ENCODE measurements around the gene ST6GALNAC2.
"Not testable (repeated sequence)": the region's sequence is repeated elsewhere in the genome, so short reads cannot be mapped to it uniquely, and the experiment has no call there.

The ST6GALNAC2 gene

GRCh38 chr17:76569607-76570279 is 15.9 kb downstream of the ST6GALNAC2 start:
- no peak for DNase-seq

GRCh38 chr17:76568811-76569221 is 16.8 kb downstream of the ST6GALNAC2 start:
- no peak for DNase-seq

- DNase-seq: no peak
These were observed 17.8 kb downstream of the ST6GALNAC2 start for GRCh38 chr17:76567634-76568432.

GRCh38 chr17:76566988-76567431 is 18.6 kb downstream of the ST6GALNAC2 start:
- DNase-seq: no peak

- DNase-seq: no peak
These were observed 19.1 kb downstream of the ST6GALNAC2 start for GRCh38 chr17:76566613-76566943.

- DNase-seq: no peak
These were observed 19.7 kb downstream of the ST6GALNAC2 start for GRCh38 chr17:76565728-76566612.

GRCh38 chr17:76564991-76565727 is 20.5 kb downstream of the ST6GALNAC2 start:
- peak; percentile 48 for DNase-seq

- not testable (repeated sequence) for DNase-seq
These were observed 22.3 kb downstream of the ST6GALNAC2 start for GRCh38 chr17:76563359-76563758.

- no peak for DNase-seq
These were observed 22.9 kb downstream of the ST6GALNAC2 start for GRCh38 chr17:76562734-76563148.

- DNase-seq: no peak
These were observed 23.8 kb downstream of the ST6GALNAC2 start for GRCh38 chr17:76561799-76562268.

GRCh38 chr17:76561332-76561731 is 24.3 kb downstream of the ST6GALNAC2 start:
- DNase-seq: no peak

GRCh38 chr17:76560877-76561221 is 24.8 kb downstream of the ST6GALNAC2 start:
- DNase-seq: no peak

- DNase-seq: no peak
These were observed 25.4 kb downstream of the ST6GALNAC2 start for GRCh38 chr17:76560036-76560876.

GRCh38 chr17:76559460-76559859 is 26.2 kb downstream of the ST6GALNAC2 start:
- not testable (repeated sequence) for DNase-seq

- peak; percentile 31 for DNase-seq
These were observed 27.2 kb downstream of the ST6GALNAC2 start for GRCh38 chr17:76558198-76559095.

- peak; percentile 95 for DNase-seq
These were observed 28.1 kb downstream of the ST6GALNAC2 start for GRCh38 chr17:76557368-76558197.

- peak; percentile 44 for DNase-seq
These were observed 28.8 kb downstream of the ST6GALNAC2 start for GRCh38 chr17:76556765-76557367.

- DNase-seq: no peak
These were observed 31.5 kb downstream of the ST6GALNAC2 start for GRCh38 chr17:76554131-76554530.
